SK-N-MC (cell line): ENCODE measurements around the gene PLGRKT.

Source experiments
- EZH2 ChIP-seq: fragments of 200-600 bp; sonication (generic); IDR thresholded peaks from one replicate; pipeline ENCODE4 v1.6.1; 2017; ENCODE audit warnings: antibody characterized with exemption
- FOXP2 ChIP-seq: optimal IDR thresholded peaks from 2 replicates; pipeline ENCODE3; 2011; ENCODE audit warnings: mild to moderate bottlenecking, moderate library complexity; ENCODE audit not compliant: insufficient read depth; ENCODE audit errors: extremely low read length, control extremely low read depth
- POLR2AphosphoS5 ChIP-seq: IDR thresholded peaks from 2 replicates; pipeline ENCODE4 v1.6.1; 2012; ENCODE audit warnings: mild to moderate bottlenecking, low read depth, low read length, borderline replicate concordance

DNA sequence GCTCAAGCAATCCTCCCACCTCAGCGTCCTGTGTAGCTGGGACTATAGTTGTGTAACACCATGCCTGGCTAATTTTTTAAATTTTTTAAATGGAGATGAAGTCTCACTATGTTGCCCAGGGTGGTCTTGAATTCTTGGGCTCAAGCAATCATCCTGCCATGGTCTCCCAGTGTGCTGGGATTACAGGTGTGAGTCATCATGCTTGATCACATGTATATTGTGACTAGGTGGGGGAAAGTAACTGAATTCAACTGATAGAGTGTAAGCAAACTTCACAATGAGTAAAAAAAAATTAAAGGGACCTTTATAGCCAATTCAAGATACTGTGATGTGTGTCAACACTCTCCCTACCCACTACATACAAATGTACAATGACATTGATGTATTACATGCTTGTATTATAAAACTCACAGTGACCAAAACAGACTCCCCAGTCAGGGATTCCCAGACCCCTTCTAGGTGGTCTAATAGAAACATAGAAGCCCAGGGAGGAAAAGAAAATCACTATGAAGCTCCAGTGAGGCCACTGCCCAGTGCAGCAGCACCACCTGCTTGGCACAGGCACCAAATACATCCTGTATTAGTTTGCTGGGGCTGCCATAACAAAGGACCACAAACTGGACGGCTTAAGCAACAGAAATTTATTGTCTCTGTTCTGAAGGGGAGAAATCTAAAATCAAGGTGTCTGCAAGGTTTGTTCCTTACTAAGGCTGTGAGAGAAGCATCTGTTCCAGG is 8.8 kb downstream of the PLGRKT start:
- no peak for TF ChIP-seq EZH2
- no peak for TF ChIP-seq POLR2AphosphoS5
- no peak for TF ChIP-seq FOXP2
